Right lobe of liver (tissue), 6 donors: Measurements from ENCODE around the gene RTF2. TPM values are rescaled to one million over a fixed set of nuclear protein-coding genes. Genes with fewer than 3 reads are reported as not detected.

Experiments
- ATAC-seq, 4 donors: fragments of 200-7000 bp; cut with Tn5 transposase; one replicate each; pipeline ENCODE4 v1.9.1; 2020; ENCODE audit warnings: mild to moderate bottlenecking in 4 of 4, moderate library complexity in 4 of 4
- DNase-seq, 3 donors: peaks; one replicate each; pipeline ENCODE4 v3.0.0-alpha.2; 2020
- H3K27ac ChIP-seq, 3 donors: fragments of 200-600 bp; one replicate each; pipeline ENCODE4 v1.8.0; 2022
- H3K27me3 ChIP-seq, 2 donors: fragments of 200-600 bp; one replicate each; pipeline ENCODE4 v1.8.0; 2022
- H3K36me3 ChIP-seq, 4 donors: fragments of 200-600 bp; sonication (generic) in 1 of 4; one replicate each; pipeline versions ENCODE4 v1.5.1 to v1.8.0; 2017 to 2022; ENCODE audit warnings: control low read depth in 1 of 4
- H3K4me1 ChIP-seq, 4 donors: fragments of 200-600 bp; sonication (generic) in 1 of 4; one replicate each; pipeline versions ENCODE4 v1.5.1 to v1.8.0; 2017 to 2022; ENCODE audit warnings: control low read depth in 1 of 4
- H3K4me3 ChIP-seq, 3 donors: fragments of 200-600 bp; one replicate each; pipeline ENCODE4 v1.8.0; 2022
- H3K9me3 ChIP-seq, 4 donors: fragments of 200-600 bp; sonication (generic) in 1 of 4; one replicate each; pipeline versions ENCODE4 v1.5.1 to v1.8.0; 2017 to 2022; ENCODE audit warnings: control low read depth in 1 of 4
- POLR2A ChIP-seq: fragments of 450-650 bp; IDR thresholded peaks from one replicate; pipeline ENCODE4 v1.6.1; 2017; ENCODE audit warnings: antibody characterized with exemption, mild to moderate bottlenecking
- WGBS: methylation state at CpG from one replicate; pipeline ENCODE4 v1.1.6; 2018; ENCODE audit warnings: low coverage, low lambda C conversion rate; ENCODE audit not compliant: insufficient coverage; ENCODE audit errors: missing lambda C conversion rate; 5-methylcytosine and 5-hydroxymethylcytosine counted together
- intact Hi-C, 2 donors: fragments of 100-400 bp; cut with DNase I; formaldehyde crosslinking; loops; one replicate each; pipeline versions ENCODE4 v1.11.2 to v1.14.1; 2022
- total RNA-seq, 6 experiments: library from RNA; depleted of rRNA in 2 of 6; stranded (reverse); fragments of >200 nt in 2 of 6; fragmentation: NEBNext Ultra II Directional in 3 of 6; extraction: Animal tissue kit (Norgen Biotek cat#: 25700) in 3 of 6; gene quantifications; one replicate each; pipeline versions ENCODE4 v1.1.0 to v1.2.4, GENCODE V29; 2016 to 2023
- TF ChIP-seq, protein P1 (sequence below), 4 donors: fragments of 200-600 bp in 3 of 4; fragments of 450-650 bp in 1 of 4; IDR thresholded peaks; one replicate each; pipeline versions ENCODE4 v1.5.1 to v1.8.0; 2016 to 2022; ENCODE audit warnings: antibody characterized with exemption in 4 of 4, mild to moderate bottlenecking in 2 of 4
- donor health status: DM: no; HTN: yes; CAD: no.
- donor health status: DM: no; HTN: no; CAD: no.
- donor health status: DM: no; HTN: no; CAD: no.
- donor health status: DM: no; HTN: yes; CAD: no.
- donor health status: DM: no; HTN: yes; CAD: no.

Gene RTF2
- total RNA-seq, 6 experiments from 2014 or later = 29.9 to 40.1 (median 32.6) TPM

DNA sequence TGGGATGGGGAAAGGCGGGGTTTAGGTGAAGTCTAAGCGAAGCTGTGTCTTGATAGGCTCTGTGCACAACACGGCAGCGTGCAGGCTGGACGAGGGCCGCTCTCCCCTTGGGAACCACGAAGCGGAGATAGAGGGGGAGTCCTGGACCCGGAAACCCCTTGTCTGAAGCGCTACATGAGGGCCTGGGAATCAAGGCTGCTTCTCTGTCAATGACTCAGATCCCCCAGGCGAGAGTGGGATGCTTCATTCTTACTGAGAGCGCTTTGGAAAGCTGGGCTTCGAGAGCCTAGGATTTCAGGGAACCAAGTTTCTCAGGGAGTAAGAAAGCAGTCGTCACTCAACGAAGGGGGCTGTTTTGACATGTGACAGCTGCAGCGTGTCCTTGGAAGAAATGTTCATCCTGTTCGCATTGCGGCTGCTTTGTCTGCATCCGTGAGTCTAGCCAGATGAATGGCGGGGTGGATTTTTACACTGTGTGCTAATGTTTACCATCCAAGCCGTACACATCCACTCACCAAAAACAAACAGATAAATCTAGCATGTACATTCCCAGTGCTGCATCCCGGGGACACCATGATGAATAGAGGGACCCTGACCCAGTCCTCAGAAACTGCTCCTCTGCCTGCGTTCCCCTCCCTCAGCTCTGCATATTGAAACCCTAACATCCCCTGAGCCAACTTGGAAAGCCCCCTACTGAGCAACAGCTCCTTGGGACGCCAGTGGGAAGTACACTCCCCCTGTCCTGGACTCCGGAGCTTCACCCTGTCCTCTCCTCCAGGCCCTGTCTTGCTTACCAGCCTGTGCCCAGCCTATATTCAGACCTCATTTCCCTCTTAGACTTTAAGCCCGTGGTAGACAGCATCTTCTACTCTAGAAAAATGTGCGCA lies 24.5 kb upstream of the RTF2 start:
- Histone ChIP-seq H3K36me3 (no peaks in the 10 kb centered on the region), H3K4me3 (no peak overlapping the region), H3K9me3 (no peaks in the 10 kb centered on the region), H3K27me3 (no peaks in the 10 kb centered on the region), H3K27ac (no peak overlapping the region), H3K4me1 (no peaks in the 10 kb centered on the region)
- intact Hi-C loops = no loop called here
- 61% methylated on average over 16 of the region's 27 CpGs for WGBS
- ATAC-seq (peak in 1 of 4 donors; percentile 14), DNase-seq (no peak)
- no peak for TF ChIP-seq POLR2A
- TF ChIP-seq, protein P1, sequence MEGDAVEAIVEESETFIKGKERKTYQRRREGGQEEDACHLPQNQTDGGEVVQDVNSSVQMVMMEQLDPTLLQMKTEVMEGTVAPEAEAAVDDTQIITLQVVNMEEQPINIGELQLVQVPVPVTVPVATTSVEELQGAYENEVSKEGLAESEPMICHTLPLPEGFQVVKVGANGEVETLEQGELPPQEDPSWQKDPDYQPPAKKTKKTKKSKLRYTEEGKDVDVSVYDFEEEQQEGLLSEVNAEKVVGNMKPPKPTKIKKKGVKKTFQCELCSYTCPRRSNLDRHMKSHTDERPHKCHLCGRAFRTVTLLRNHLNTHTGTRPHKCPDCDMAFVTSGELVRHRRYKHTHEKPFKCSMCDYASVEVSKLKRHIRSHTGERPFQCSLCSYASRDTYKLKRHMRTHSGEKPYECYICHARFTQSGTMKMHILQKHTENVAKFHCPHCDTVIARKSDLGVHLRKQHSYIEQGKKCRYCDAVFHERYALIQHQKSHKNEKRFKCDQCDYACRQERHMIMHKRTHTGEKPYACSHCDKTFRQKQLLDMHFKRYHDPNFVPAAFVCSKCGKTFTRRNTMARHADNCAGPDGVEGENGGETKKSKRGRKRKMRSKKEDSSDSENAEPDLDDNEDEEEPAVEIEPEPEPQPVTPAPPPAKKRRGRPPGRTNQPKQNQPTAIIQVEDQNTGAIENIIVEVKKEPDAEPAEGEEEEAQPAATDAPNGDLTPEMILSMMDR (IDR thresholded peaks at IDR 0.05) = no peak

DNA sequence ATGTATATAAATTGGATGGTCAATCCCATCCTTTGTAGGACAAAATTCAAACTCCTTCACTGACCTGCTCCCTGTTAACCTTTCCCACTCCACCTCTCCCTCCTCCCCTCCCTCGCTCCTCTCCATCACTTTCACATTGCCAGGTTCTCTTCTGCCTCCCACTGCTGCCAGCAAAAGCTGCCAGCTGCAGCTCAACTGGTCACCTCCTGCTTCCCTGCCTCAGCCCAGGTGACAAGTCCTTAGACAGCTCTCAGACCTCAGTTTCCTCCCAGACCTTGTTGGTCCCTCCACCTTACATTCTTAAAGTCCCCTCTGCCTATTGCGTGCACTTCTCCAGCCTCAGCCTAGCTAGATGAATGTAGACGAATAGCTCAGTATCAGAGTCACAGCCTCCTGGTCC lies 23.3 kb upstream of the RTF2 start:
- no peaks in the 10 kb centered on the region for H3K9me3 ChIP-seq
- DNase-seq (no peak), ATAC-seq (no peak)
- WGBS = 67% methylated on average over 2 of the region's 3 CpGs
- no peak overlapping the region for H3K4me3 ChIP-seq
- no peaks in the 10 kb centered on the region for H3K36me3 ChIP-seq
- no peak overlapping the region for H3K27ac ChIP-seq
- intact Hi-C loops = no loop called here
- H3K27me3 ChIP-seq = no peaks in the 10 kb centered on the region
- H3K4me1 ChIP-seq = no peaks in the 10 kb centered on the region
- TF ChIP-seq, protein P1 (IDR thresholded peaks at IDR 0.05) = no peak
- TF ChIP-seq POLR2A = no peak

DNA sequence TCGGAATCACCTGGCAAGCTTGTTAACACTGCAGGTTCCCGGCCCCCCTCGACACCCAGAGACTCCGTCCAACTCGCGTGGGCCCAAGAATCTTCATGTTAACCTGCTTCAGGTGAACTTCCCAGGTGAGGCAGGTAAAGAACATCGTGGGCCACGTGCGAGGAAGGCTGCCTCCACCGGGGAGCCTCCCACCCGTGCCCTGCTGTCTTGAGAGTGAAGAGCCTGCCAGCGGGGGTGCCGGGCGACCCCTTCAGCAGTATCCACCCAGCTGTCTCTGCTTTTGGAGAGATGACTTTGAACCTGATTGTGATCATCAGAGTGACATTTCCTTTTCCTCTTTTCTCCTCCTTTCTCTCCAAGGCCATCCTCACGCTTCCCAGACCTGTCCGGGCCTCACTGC lies 22.9 kb upstream of the RTF2 start:
- Histone ChIP-seq H3K4me3 (no peak overlapping the region), H3K9me3 (no peaks in the 10 kb centered on the region), H3K4me1 (no peaks in the 10 kb centered on the region), H3K36me3 (no peaks in the 10 kb centered on the region), H3K27me3 (no peaks in the 10 kb centered on the region), H3K27ac (no peak overlapping the region)
- no peak for DNase-seq
- TF ChIP-seq, protein P1 (IDR thresholded peaks at IDR 0.05) = no peak
- no peak for TF ChIP-seq POLR2A
- intact Hi-C loops = no loop called here
- no peak for ATAC-seq
- 88% methylated on average over 3 of the region's 16 CpGs for WGBS

DNA sequence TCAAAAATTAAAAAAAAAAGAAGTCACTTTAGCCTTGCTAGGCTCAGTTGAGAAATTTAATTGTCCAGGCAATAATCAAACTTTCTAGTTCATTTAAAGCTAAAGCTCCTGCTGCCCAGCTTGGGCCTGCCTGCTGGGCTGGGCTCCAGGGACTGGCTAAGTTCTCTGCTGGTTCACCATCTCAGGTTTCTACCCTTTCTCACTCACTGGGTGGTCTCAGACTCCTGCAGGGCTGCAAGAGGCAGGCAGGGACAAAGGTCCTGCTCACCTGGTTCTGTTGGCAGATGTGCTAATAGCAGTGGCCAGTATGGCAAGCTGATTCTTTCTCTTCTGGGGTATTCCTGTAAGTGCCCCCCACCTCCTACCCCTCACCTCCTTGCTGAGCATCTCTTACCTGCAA lies 21.2 kb upstream of the RTF2 start:
- Histone ChIP-seq H3K9me3 (no peaks in the 10 kb centered on the region), H3K36me3 (no peaks in the 10 kb centered on the region), H3K4me1 (no peaks in the 10 kb centered on the region), H3K27me3 (no peaks in the 10 kb centered on the region), H3K27ac (no peak overlapping the region), H3K4me3 (no peak overlapping the region)
- intact Hi-C loops = no loop called here
- DNase-seq = no peak
- no peak for TF ChIP-seq POLR2A
- TF ChIP-seq, protein P1 (IDR thresholded peaks at IDR 0.05) = no peak
- no peak for ATAC-seq
